ENCODE measurements around the gene DAW1.
A peak's percentile ranks its signal among the peaks of the same experiment; 100 is the strongest.

DNA sequence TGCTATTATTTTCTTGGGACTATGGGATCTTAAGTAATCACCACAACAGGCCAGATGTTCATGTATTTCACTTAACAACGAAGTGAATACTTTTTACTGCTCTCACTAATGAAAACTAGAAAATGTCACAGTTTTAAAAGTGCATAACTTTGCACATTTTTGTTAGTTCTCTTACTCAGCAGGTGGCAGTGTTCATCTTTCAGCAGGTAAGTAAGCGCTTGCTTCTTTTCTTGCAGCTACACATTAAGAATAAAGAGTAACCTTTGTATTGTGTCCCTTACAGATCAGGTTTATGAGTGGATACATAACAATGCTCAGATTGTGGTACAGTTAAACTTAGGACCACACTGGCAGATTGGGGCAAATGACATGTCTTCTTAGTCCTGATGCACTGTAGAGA lies 61.0 kb downstream of the DAW1 start:
- TF ChIP-seq, protein P1, sequence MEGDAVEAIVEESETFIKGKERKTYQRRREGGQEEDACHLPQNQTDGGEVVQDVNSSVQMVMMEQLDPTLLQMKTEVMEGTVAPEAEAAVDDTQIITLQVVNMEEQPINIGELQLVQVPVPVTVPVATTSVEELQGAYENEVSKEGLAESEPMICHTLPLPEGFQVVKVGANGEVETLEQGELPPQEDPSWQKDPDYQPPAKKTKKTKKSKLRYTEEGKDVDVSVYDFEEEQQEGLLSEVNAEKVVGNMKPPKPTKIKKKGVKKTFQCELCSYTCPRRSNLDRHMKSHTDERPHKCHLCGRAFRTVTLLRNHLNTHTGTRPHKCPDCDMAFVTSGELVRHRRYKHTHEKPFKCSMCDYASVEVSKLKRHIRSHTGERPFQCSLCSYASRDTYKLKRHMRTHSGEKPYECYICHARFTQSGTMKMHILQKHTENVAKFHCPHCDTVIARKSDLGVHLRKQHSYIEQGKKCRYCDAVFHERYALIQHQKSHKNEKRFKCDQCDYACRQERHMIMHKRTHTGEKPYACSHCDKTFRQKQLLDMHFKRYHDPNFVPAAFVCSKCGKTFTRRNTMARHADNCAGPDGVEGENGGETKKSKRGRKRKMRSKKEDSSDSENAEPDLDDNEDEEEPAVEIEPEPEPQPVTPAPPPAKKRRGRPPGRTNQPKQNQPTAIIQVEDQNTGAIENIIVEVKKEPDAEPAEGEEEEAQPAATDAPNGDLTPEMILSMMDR (IDR thresholded peaks at IDR 0.05; ENCODE audit: low read depth, low read length), result peak; percentile 45
- TF ChIP-seq EZH2phosphoT487 (IDR thresholded peaks at IDR 0.05; ENCODE audit: low read depth), result no peak
